Measurements from ENCODE around the gene TULP3.

- TF ChIP-seq CTCF (IDR thresholded peaks at IDR 0.05) (no peak), POLR2A (IDR thresholded peaks at IDR 0.05) (no peak)
Observed at GRCh38 chr12:2970744-2971143, 80.1 kb downstream of the TULP3 start.
